ENCODE measurements around the gene GCKR. TPM values are rescaled to one million over a fixed set of nuclear protein-coding genes. Genes with fewer than 3 reads are reported as not detected.

GCKR gene
- total RNA-seq, 1 experiment from 2014 or later, result 3.4 TPM

- Histone ChIP-seq H2AFZ (no peak overlapping the region), H3K27ac (no peak overlapping the region), H3K4me1 (replicated peaks; ENCODE audit: insufficient read depth) (peaks cover 10% of the 10 kb centered on the region; the same call in 1 of the 2 replicates), H3K79me2 (ENCODE audit: low read depth) (no peaks in the 10 kb centered on the region), H3K27me3 (ENCODE audit: insufficient read depth, low read depth) (no peaks in the 10 kb centered on the region), H3K4me2 (no peak overlapping the region), H3F3A (ENCODE audit: insufficient read depth, low read depth) (no peaks in the 10 kb centered on the region; the same call in 1 of the 2 replicates), H3K9me3 (ENCODE audit: insufficient read depth, low read depth) (peaks cover 23% of the 10 kb centered on the region; the same call in 1 of the 2 replicates), H3K4me3 (no peak overlapping the region), H3K9me2 (ENCODE audit: insufficient read depth) (no peaks in the 10 kb centered on the region), H3K36me3 (ENCODE audit: low read depth) (no peaks in the 10 kb centered on the region), H4K20me1 (ENCODE audit: insufficient read depth) (no peaks in the 10 kb centered on the region)
- ChIA-PET CTCF (no interaction called here), POLR2A (ENCODE audit: unreplicated experiment) (no interaction called here)
- TF ChIP-seq EZH2 (IDR thresholded peaks at IDR 0.05; ENCODE audit: low read depth), result no peak
- TF ChIP-seq CTCF (conservative IDR thresholded peaks at IDR 0.05), result no peak
- intact Hi-C loops (cut with micrococcal nuclease; ENCODE audit: unreplicated experiment), result no loop called here
- no TSS peak for BruUV-seq (replicated peaks)
- no peak for DNase-seq
These were observed 74.6 kb downstream of the GCKR start for GRCh38 chr2:27571197-27571596.

DNA sequence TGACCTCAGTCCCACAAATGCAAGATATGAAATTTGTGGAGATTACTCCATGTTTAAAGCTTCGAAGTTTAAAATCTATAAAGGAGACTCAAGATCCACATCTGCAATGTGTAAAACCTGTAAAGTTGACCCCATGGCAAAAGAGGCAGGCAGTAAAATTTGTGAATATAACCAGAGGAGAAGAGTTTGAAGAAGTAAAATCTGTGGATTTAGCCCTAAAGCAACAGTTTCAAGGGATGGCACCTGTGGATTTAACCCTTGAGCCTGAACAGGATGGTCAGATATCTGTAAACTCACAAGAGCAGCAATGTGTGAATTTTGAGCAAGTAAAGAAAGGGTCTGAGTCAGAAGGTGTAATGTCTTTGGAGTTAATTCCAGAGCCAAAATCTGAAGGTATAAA lies 75.0 kb downstream of the GCKR start:
- H3K36me3 ChIP-seq (ENCODE audit: low read depth), result no peaks in the 10 kb centered on the region
- H3K27me3 ChIP-seq (ENCODE audit: insufficient read depth, low read depth), result no peaks in the 10 kb centered on the region
- ChIA-PET POLR2A (ENCODE audit: unreplicated experiment) (no interaction called here), CTCF (no interaction called here)
- H3K27ac ChIP-seq, result no peak overlapping the region
- BruUV-seq (replicated peaks), result no TSS peak
- DNase-seq, result no peak
- H4K20me1 ChIP-seq (ENCODE audit: insufficient read depth), result no peaks in the 10 kb centered on the region
- no peak overlapping the region for H2AFZ ChIP-seq
- H3K9me3 ChIP-seq (ENCODE audit: insufficient read depth, low read depth), result peaks cover 28% of the 10 kb centered on the region
- no peaks in the 10 kb centered on the region for H3K79me2 ChIP-seq (ENCODE audit: low read depth)
- no peak for TF ChIP-seq EZH2 (IDR thresholded peaks at IDR 0.05; ENCODE audit: low read depth)
- no peak for TF ChIP-seq CTCF (conservative IDR thresholded peaks at IDR 0.05)
- peaks cover 5% of the 10 kb centered on the region; the same call in 1 of the 2 replicates for H3K4me1 ChIP-seq (replicated peaks; ENCODE audit: insufficient read depth)
- no peaks in the 10 kb centered on the region for H3K9me2 ChIP-seq (ENCODE audit: insufficient read depth)
- H3K4me2 ChIP-seq, result no peak overlapping the region
- intact Hi-C loops (cut with micrococcal nuclease; ENCODE audit: unreplicated experiment), result no loop called here
- H3K4me3 ChIP-seq, result no peak overlapping the region
- H3F3A ChIP-seq (ENCODE audit: insufficient read depth, low read depth), result no peaks in the 10 kb centered on the region

DNA sequence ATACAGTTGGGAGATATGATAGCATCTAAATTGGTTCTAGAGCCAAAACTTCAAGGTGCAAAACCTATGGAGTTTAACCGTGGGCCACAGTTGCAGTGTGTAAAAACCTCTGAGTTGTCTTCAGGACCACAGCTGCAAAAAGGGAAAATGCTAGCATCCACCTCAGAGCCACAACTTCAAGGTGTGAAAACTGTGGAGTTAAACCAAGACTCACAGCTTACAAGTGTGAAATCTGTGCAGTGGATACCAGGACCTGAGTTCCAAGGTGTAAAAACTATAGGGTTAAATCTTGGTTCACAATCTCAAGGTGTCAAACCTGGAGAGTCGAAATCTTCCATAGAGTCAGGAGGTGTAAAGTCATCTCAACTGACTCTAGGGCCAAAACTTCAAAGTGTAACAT lies 75.8 kb downstream of the GCKR start:
- H3K9me2 ChIP-seq (ENCODE audit: insufficient read depth), result no peaks in the 10 kb centered on the region
- H3K79me2 ChIP-seq (ENCODE audit: low read depth), result no peaks in the 10 kb centered on the region
- no peak overlapping the region for H3K4me3 ChIP-seq
- no peaks in the 10 kb centered on the region for H3F3A ChIP-seq (ENCODE audit: insufficient read depth, low read depth)
- no peaks in the 10 kb centered on the region for H4K20me1 ChIP-seq (ENCODE audit: insufficient read depth)
- TF ChIP-seq CTCF (conservative IDR thresholded peaks at IDR 0.05), result no peak
- no peak for TF ChIP-seq EZH2 (IDR thresholded peaks at IDR 0.05; ENCODE audit: low read depth)
- no peaks in the 10 kb centered on the region for H3K36me3 ChIP-seq (ENCODE audit: low read depth)
- H3K4me1 ChIP-seq (replicated peaks; ENCODE audit: insufficient read depth), result no peaks in the 10 kb centered on the region
- no peak for DNase-seq
- H3K27me3 ChIP-seq (ENCODE audit: insufficient read depth, low read depth), result no peaks in the 10 kb centered on the region
- BruUV-seq (replicated peaks), result no TSS peak
- CTCF ChIA-PET, result no interaction called here
- POLR2A ChIA-PET (ENCODE audit: unreplicated experiment), result no interaction called here
- H3K9me3 ChIP-seq (ENCODE audit: insufficient read depth, low read depth), result peaks cover 35% of the 10 kb centered on the region
- no peak overlapping the region for H2AFZ ChIP-seq
- intact Hi-C loops (cut with micrococcal nuclease; ENCODE audit: unreplicated experiment), result no loop called here
- no peak overlapping the region for H3K27ac ChIP-seq
- H3K4me2 ChIP-seq, result no peak overlapping the region
